Measurements from ENCODE around the gene UCKL1.
"Not testable (repeated sequence)": the region's sequence is repeated elsewhere in the genome, so short reads cannot be mapped to it uniquely, and the experiment has no call there.

The UCKL1 gene

GRCh38 chr20:63923651-63924050 is 32.6 kb downstream of the UCKL1 start:
- no peak for TF ChIP-seq CTCF (IDR thresholded peaks at IDR 0.05; ENCODE audit: poor library complexity, severe bottlenecking)
- no peaks in the 10 kb centered on the region for H3K27me3 ChIP-seq (ENCODE audit: insufficient read depth, poor library complexity, severe bottlenecking)
- H3K27ac ChIP-seq (ENCODE audit: poor library complexity, severe bottlenecking) = no peak overlapping the region
- H3K9me3 ChIP-seq (ENCODE audit: severe bottlenecking) = no peaks in the 10 kb centered on the region
- H3K4me3 ChIP-seq (ENCODE audit: severe bottlenecking) = no peak overlapping the region
- H3K36me3 ChIP-seq (ENCODE audit: low read depth) = peaks cover 71% of the 10 kb centered on the region
- DNase-seq (ENCODE audit: low spot score) (no peak), ATAC-seq (ENCODE audit: low read depth) (no peak)
- H3K4me1 ChIP-seq (ENCODE audit: insufficient read depth, poor library complexity, severe bottlenecking) = no peaks in the 10 kb centered on the region

- no peak overlapping the region for H3K4me3 ChIP-seq (ENCODE audit: severe bottlenecking)
- H3K4me1 ChIP-seq (ENCODE audit: insufficient read depth, poor library complexity, severe bottlenecking) = no peaks in the 10 kb centered on the region
- no peaks in the 10 kb centered on the region for H3K9me3 ChIP-seq (ENCODE audit: severe bottlenecking)
- H3K36me3 ChIP-seq (ENCODE audit: low read depth) = peaks cover 73% of the 10 kb centered on the region
- DNase-seq (ENCODE audit: low spot score) (no peak), ATAC-seq (ENCODE audit: low read depth) (no peak; the same call in 2 of the 3 replicates)
- TF ChIP-seq CTCF (IDR thresholded peaks at IDR 0.05; ENCODE audit: poor library complexity, severe bottlenecking) = no peak
- no peak overlapping the region for H3K27ac ChIP-seq (ENCODE audit: poor library complexity, severe bottlenecking)
- no peaks in the 10 kb centered on the region for H3K27me3 ChIP-seq (ENCODE audit: insufficient read depth, poor library complexity, severe bottlenecking)
Observed at GRCh38 chr20:63920226-63920625, 36.0 kb downstream of the UCKL1 start.

GRCh38 chr20:63919130-63919529 is 37.1 kb downstream of the UCKL1 start:
- TF ChIP-seq CTCF (IDR thresholded peaks at IDR 0.05; ENCODE audit: poor library complexity, severe bottlenecking) = no peak
- Histone ChIP-seq H3K27me3 (ENCODE audit: insufficient read depth, poor library complexity, severe bottlenecking) (no peaks in the 10 kb centered on the region), H3K4me3 (ENCODE audit: severe bottlenecking) (no peak overlapping the region), H3K4me1 (ENCODE audit: insufficient read depth, poor library complexity, severe bottlenecking) (no peaks in the 10 kb centered on the region), H3K36me3 (ENCODE audit: low read depth) (peaks cover 79% of the 10 kb centered on the region), H3K27ac (ENCODE audit: poor library complexity, severe bottlenecking) (no peak overlapping the region), H3K9me3 (ENCODE audit: severe bottlenecking) (no peaks in the 10 kb centered on the region)
- no peak for DNase-seq (ENCODE audit: low spot score)
- no peak for ATAC-seq (ENCODE audit: low read depth)

- no peak for DNase-seq (ENCODE audit: low spot score)
- peaks cover 78% of the 10 kb centered on the region for H3K36me3 ChIP-seq (ENCODE audit: low read depth)
Observed at GRCh38 chr20:63917811-63918210, 38.4 kb downstream of the UCKL1 start.

GRCh38 chr20:63916371-63916939 is 39.8 kb downstream of the UCKL1 start:
- not testable (repeated sequence) for H3K27me3 ChIP-seq (ENCODE audit: insufficient read depth, poor library complexity, severe bottlenecking)

More at GRCh38 chr20:63917811-63918210, 38.4 kb downstream of the UCKL1 start:
- Histone ChIP-seq H3K27ac (ENCODE audit: poor library complexity, severe bottlenecking) (no peak overlapping the region), H3K4me3 (ENCODE audit: severe bottlenecking) (no peak overlapping the region), H3K27me3 (ENCODE audit: insufficient read depth, poor library complexity, severe bottlenecking) (no peaks in the 10 kb centered on the region), H3K4me1 (ENCODE audit: insufficient read depth, poor library complexity, severe bottlenecking) (no peaks in the 10 kb centered on the region), H3K9me3 (ENCODE audit: severe bottlenecking) (no peaks in the 10 kb centered on the region)
- ATAC-seq (ENCODE audit: low read depth) = no peak
- no peak for TF ChIP-seq CTCF (IDR thresholded peaks at IDR 0.05; ENCODE audit: poor library complexity, severe bottlenecking)

More at GRCh38 chr20:63916371-63916939, 39.8 kb downstream of the UCKL1 start:
- not testable (repeated sequence) for ATAC-seq (ENCODE audit: low read depth); H3K4me1 ChIP-seq (ENCODE audit: insufficient read depth, poor library complexity, severe bottlenecking); H3K4me3 ChIP-seq (ENCODE audit: severe bottlenecking); H3K9me3 ChIP-seq (ENCODE audit: severe bottlenecking); H3K27ac ChIP-seq (ENCODE audit: poor library complexity, severe bottlenecking); DNase-seq (ENCODE audit: low spot score)
- peaks cover 67% of the 10 kb centered on the region for H3K36me3 ChIP-seq (ENCODE audit: low read depth)
